Liver (tissue), 9 donors: ENCODE data around the gene PRKCH. TPM values are rescaled to one million over a fixed set of nuclear protein-coding genes. Genes with fewer than 3 reads are reported as not detected.

Experiments
- DNase-seq: peaks from one replicate; pipeline ENCODE4 v3.0.0-alpha.2; 2017; ENCODE audit warnings: low spot score
- H3K27ac ChIP-seq, 2 donors: one replicate each; pipeline ENCODE4 v1.7.0; 2013; ENCODE audit warnings: inconsistent platforms in 2 of 2, low read length in 2 of 2, control low read depth in 1 of 2, low read depth in 1 of 2, mild to moderate bottlenecking in 1 of 2
- H3K27me3 ChIP-seq, 4 donors: one replicate each; pipeline versions ENCODE4 v1.6.1 to v1.7.0; 2013; ENCODE audit warnings: low read length in 3 of 4, inconsistent platforms in 1 of 4, mild to moderate bottlenecking in 1 of 4, moderate library complexity in 1 of 4; ENCODE audit not compliant: control insufficient read depth in 4 of 4, insufficient read depth in 4 of 4
- H3K36me3 ChIP-seq, 4 donors: one replicate each; pipeline versions ENCODE4 v1.6.1 to v1.7.0; 2013; ENCODE audit warnings: low read length in 3 of 4, mild to moderate bottlenecking in 3 of 4, low read depth in 1 of 4, moderate library complexity in 1 of 4; ENCODE audit not compliant: control insufficient read depth in 4 of 4, insufficient read depth in 3 of 4
- H3K4me1 ChIP-seq, 4 donors: one replicate each; pipeline versions ENCODE4 v1.6.1 to v1.7.0; 2013; ENCODE audit warnings: low read length in 3 of 4, mild to moderate bottlenecking in 3 of 4, moderate library complexity in 1 of 4; ENCODE audit not compliant: control insufficient read depth in 4 of 4, insufficient read depth in 4 of 4
- H3K4me3 ChIP-seq, 3 donors: one replicate each; pipeline versions ENCODE4 v1.6.1 to v1.7.0; 2013; ENCODE audit warnings: low read length in 3 of 3, control low read depth in 1 of 3, low read depth in 1 of 3, mild to moderate bottlenecking in 1 of 3
- H3K9ac ChIP-seq, 2 donors: one replicate each; pipeline ENCODE4 v1.7.0; 2013; ENCODE audit warnings: low read length in 2 of 2, mild to moderate bottlenecking in 2 of 2, moderate library complexity in 2 of 2, control low read depth in 1 of 2, low read depth in 1 of 2
- H3K9me3 ChIP-seq, 4 donors: one replicate each; pipeline versions ENCODE4 v1.6.1 to v1.7.0; 2013; ENCODE audit warnings: low read length in 3 of 4; ENCODE audit not compliant: control insufficient read depth in 4 of 4
- EGR1 ChIP-seq, 2 donors: IDR thresholded peaks; 2 replicates each; pipeline ENCODE4 v1.6.1; 2016 to 2018; ENCODE audit warnings: antibody characterized with exemption in 2 of 2, low read depth in 2 of 2
- FOXA1 ChIP-seq: IDR thresholded peaks from 2 replicates; pipeline ENCODE4 v1.6.1; 2016; ENCODE audit warnings: antibody characterized with exemption
- GABPA ChIP-seq, 2 donors: IDR thresholded peaks in 1 of 2; conservative IDR thresholded peaks in 1 of 2; 2 replicates each; pipeline ENCODE4 v1.6.1; 2016; ENCODE audit warnings: antibody characterized with exemption in 2 of 2, mild to moderate bottlenecking in 1 of 2, moderate library complexity in 1 of 2
- HNF4A ChIP-seq, 2 donors: conservative IDR thresholded peaks; 2 replicates each; pipeline ENCODE4 v1.6.1; 2016; ENCODE audit warnings: antibody characterized with exemption in 2 of 2, mild to moderate bottlenecking in 2 of 2
- HNF4G ChIP-seq: IDR thresholded peaks from 2 replicates; pipeline ENCODE4 v1.6.1; 2016; ENCODE audit warnings: antibody characterized with exemption
- JUND ChIP-seq, 2 donors: IDR thresholded peaks; 2 replicates each; pipeline ENCODE4 v1.6.1; 2016; ENCODE audit warnings: antibody characterized with exemption in 2 of 2
- NR2F2 ChIP-seq: IDR thresholded peaks from 2 replicates; pipeline ENCODE4 v1.6.1; 2016; ENCODE audit warnings: antibody characterized with exemption
- RAD21 ChIP-seq, 2 donors: IDR thresholded peaks; 2 replicates each; pipeline ENCODE4 v1.6.1; 2016; ENCODE audit warnings: antibody characterized with exemption in 2 of 2, mild to moderate bottlenecking in 2 of 2
- REST ChIP-seq: IDR thresholded peaks from 2 replicates; pipeline ENCODE4 v1.6.1; 2016; ENCODE audit warnings: antibody characterized with exemption, mild to moderate bottlenecking
- RXRA ChIP-seq, 2 donors: IDR thresholded peaks; 2 replicates each; pipeline ENCODE4 v1.6.1; 2017 to 2018; ENCODE audit warnings: antibody characterized with exemption in 2 of 2, mild to moderate bottlenecking in 1 of 2
- YY1 ChIP-seq: IDR thresholded peaks from 2 replicates; pipeline ENCODE4 v1.6.1; 2016; ENCODE audit warnings: antibody characterized with exemption, mild to moderate bottlenecking
- ZBTB33 ChIP-seq: IDR thresholded peaks from 2 replicates; pipeline ENCODE4 v1.6.1; 2016; ENCODE audit warnings: antibody characterized with exemption
- WGBS: extraction: QIAGEN DNeasy Blood & Tissue Kit; methylation state at CpG from one replicate; pipeline ENCODE4 v1.1.7; 2013; 5-methylcytosine and 5-hydroxymethylcytosine counted together
- polyA plus RNA-seq, 2 donors: library from polyadenylated mRNA; stranded (reverse) in 1 of 2; unstranded in 1 of 2; fragments of 200-250 nt in 1 of 2; fragments of >200 nt in 1 of 2; fragmentation: Nextera tagmentation in 1 of 2; extraction: Ambion mirVana in 1 of 2; gene quantifications; one replicate each; pipeline versions ENCODE4 v1.2.1 to v1.2.3, GENCODE V29; 2013 to 2015
- total RNA-seq, 2 donors: library from RNA; depleted of rRNA; stranded (reverse); fragments of >200 nt; gene quantifications; one replicate each; pipeline ENCODE4 v1.2.3, GENCODE V29; 2014
- TF ChIP-seq, protein P1 (sequence below): fragments of 150-350 bp; IDR thresholded peaks from 2 replicates; pipeline ENCODE4 v1.5.1; 2017; ENCODE audit warnings: improper control_type of control experiment, low read depth, low read length; ENCODE audit not compliant: missing input control
- donor health status: healthy.
- donor health status: healthy.
- donor health status: healthy.
- donor health status: healthy.
- donor health status: healthy.

Gene PRKCH
- total and polyA plus RNA-seq, 4 donors = 3.9 to 13.7 (median 7.0) TPM

DNA sequence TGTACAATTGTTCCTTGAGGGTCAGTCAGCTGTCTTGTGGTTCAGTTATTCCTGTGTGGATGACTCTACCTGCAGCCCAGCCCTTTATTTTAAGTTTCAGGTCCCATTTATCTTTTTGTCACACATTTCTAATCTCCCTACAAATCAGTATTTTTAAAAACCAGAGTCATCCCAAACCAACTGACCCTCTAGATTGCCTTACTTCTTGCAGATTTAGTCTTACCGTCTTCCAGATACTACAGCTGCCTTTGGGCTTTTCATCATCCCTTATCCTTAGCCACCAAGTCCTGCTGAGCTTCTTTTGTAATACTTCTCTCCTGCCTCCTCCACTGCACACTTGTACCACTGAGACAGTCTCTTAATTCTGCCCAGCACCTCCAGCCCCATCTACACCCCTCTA, 54.9 kb downstream of the PRKCH start:
- DNase-seq = no peak
- no peak for TF ChIP-seq NR2F2
- no peak for TF ChIP-seq HNF4G
- no peak for TF ChIP-seq HNF4A (conservative IDR thresholded peaks at IDR 0.05)
- TF ChIP-seq FOXA1 = no peak
- TF ChIP-seq RXRA (IDR thresholded peaks at IDR 0.05) = no peak
- no peak for TF ChIP-seq REST
- no peak overlapping the region for H3K4me3 ChIP-seq
- H3K36me3 ChIP-seq = no peaks in the 10 kb centered on the region
- peaks cover 2 to 5% (median 4%) of the 10 kb centered on the region in 4 donors for H3K9me3 ChIP-seq
- WGBS = 95% methylated on average over 1 of the region's 1 CpG
- H3K27me3 ChIP-seq = no peaks in the 10 kb centered on the region
- no peak overlapping the region for H3K27ac ChIP-seq
- H3K4me1 ChIP-seq = no peaks in the 10 kb centered on the region
- no peak overlapping the region for H3K9ac ChIP-seq

GRCh38 chr14:61377749-61378148, 56.4 kb downstream of the PRKCH start:
- no peaks in the 10 kb centered on the region for H3K36me3 ChIP-seq
- H3K9me3 ChIP-seq = peaks cover 2 to 5% (median 4%) of the 10 kb centered on the region in 4 donors
- no peak overlapping the region for H3K27ac ChIP-seq
- no peak for DNase-seq
- H3K9ac ChIP-seq = no peak overlapping the region
- no peaks in the 10 kb centered on the region for H3K4me1 ChIP-seq
- no peak overlapping the region for H3K4me3 ChIP-seq
- TF ChIP-seq YY1 (no peak), ZBTB33 (no peak), FOXA1 (no peak), NR2F2 (no peak), RAD21 (IDR thresholded peaks at IDR 0.05) (no peak), REST (no peak), GABPA (IDR thresholded peaks at IDR 0.05 in 1 of 2, conservative IDR thresholded peaks at IDR 0.05 in 1 of 2) (no peak), EGR1 (IDR thresholded peaks at IDR 0.05; ENCODE audit: low read depth in 2 of 2) (no peak), JUND (IDR thresholded peaks at IDR 0.05) (no peak)
- TF ChIP-seq, protein P1, sequence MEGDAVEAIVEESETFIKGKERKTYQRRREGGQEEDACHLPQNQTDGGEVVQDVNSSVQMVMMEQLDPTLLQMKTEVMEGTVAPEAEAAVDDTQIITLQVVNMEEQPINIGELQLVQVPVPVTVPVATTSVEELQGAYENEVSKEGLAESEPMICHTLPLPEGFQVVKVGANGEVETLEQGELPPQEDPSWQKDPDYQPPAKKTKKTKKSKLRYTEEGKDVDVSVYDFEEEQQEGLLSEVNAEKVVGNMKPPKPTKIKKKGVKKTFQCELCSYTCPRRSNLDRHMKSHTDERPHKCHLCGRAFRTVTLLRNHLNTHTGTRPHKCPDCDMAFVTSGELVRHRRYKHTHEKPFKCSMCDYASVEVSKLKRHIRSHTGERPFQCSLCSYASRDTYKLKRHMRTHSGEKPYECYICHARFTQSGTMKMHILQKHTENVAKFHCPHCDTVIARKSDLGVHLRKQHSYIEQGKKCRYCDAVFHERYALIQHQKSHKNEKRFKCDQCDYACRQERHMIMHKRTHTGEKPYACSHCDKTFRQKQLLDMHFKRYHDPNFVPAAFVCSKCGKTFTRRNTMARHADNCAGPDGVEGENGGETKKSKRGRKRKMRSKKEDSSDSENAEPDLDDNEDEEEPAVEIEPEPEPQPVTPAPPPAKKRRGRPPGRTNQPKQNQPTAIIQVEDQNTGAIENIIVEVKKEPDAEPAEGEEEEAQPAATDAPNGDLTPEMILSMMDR = no peak
- H3K27me3 ChIP-seq = no peaks in the 10 kb centered on the region
